SK-N-DZ (cell line): ENCODE results near the gene RFNG.
"Not testable (repeated sequence)": the region's sequence is repeated elsewhere in the genome, so short reads cannot be mapped to it uniquely, and the experiment has no call there.

ENCODE experiments used
- DNase-seq: peaks from one replicate; pipeline ENCODE4 v3.0.0-alpha.2; 2015; ENCODE audit warnings: low spot score

The RFNG gene

GRCh38 chr17:82042649-82043048 lies 9.0 kb downstream of the RFNG start:
- DNase-seq, result no peak

DNA sequence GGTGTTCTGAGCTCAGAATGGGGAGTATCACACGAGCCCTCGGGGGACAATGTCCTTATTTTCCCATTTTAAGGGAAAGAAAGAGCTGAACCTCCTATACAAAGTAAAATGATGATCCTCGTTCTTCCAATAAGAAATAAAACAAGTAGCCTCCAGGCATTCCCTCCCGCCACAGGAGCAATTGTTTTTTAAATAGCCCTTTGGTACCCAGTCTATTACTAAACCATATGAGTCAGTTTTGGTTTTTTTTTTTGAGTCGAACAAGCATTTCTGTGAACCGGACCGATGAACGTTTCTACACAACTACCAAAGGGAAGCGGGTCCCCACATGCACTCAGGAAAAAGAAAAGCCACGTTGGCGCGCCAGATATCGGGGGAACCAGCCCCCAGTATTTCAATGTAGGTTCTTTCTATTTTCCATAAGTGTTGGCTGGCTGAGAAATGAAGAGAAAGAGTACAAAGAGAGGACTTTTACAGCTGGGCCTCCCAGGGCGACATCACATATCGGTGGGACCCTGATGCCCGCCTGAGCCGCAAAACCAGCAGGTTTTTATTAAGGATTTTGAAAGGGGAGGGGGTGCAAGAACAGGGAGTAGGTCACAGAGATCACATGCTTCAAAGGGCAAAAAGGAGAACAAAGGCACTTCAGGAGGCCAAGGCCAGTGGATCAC lies 10.3 kb downstream of the RFNG start:
- no peak for DNase-seq

GRCh38 chr17:82039695-82040299 lies 11.8 kb downstream of the RFNG start:
- DNase-seq, result no peak

DNA sequence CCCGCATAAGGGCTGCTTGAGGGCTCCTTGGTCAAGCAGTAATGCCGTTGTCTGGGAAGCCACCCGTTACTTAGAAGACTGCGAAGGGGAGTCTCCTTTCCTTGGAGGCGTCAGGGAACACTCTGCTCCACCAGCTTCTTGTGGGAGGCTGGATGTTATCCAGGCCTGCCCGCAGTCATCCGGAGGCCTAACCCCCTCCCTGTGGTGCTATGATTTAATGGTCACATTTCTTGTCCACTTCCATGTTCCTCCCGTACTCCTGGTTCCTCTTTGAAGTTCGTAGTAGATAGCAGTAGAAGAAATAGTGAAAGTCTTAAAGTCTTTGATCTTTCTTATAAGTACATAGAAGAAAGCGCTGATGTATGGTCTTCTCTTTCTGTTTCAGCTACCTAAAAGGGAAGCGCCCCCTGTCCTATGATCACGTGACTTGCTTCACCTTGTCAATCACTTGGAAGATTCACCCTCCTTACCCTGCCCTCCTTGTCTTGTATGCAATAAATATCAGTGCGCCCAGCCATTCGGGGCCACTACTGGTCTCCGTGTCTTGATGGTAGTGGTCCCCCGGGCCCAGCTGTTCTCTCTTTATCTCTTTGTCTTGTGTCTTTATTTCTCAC lies 12.7 kb downstream of the RFNG start:
- not testable (repeated sequence) for DNase-seq

GRCh38 chr17:82037889-82038195 lies 13.8 kb downstream of the RFNG start:
- no peak for DNase-seq

GRCh38 chr17:82037092-82037888 lies 14.3 kb downstream of the RFNG start, which contains the start of gene DCXR:
Gene DCXR, minus strand, starts transcription at chr17:82037697. Its CDS starts 15 bp downstream, at chr17:82037682.
- DNase-seq, result peak; percentile 99

GRCh38 chr17:82036634-82037091 lies 14.9 kb downstream of the RFNG start:
- DNase-seq, result no peak

GRCh38 chr17:82035956-82036633 lies 15.5 kb downstream of the RFNG start:
- no peak for DNase-seq

DNA sequence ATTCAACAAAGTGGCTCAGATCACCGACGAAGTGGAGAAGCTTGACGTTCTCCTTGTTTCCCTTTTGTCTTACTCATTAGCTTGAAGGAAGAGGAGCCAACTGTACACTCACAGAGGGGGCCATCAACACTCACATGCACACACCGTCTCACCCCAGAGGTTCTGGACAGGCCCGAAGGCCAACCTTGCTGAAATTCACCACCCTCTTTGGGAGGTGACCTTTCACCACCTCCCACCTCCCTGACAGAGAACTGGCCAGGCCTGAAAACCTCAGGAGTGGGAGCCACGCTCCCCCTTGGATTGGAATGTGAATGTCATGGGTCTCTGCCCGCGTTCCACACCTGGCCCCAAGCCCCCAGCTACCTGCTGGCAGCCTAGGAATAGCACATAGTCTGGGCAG lies 16.1 kb downstream of the RFNG start:
- no peak for DNase-seq

GRCh38 chr17:82034371-82035011 lies 17.1 kb downstream of the RFNG start:
- DNase-seq, result no peak

GRCh38 chr17:82033359-82034085 lies 18.1 kb downstream of the RFNG start:
- DNase-seq, result no peak

GRCh38 chr17:82031885-82032627 lies 19.6 kb downstream of the RFNG start:
- no peak for DNase-seq

- DNase-seq, result no peak
Measured at GRCh38 chr17:82031303-82031884, 20.2 kb downstream of the RFNG start, which contains the start of gene RAC3. Gene RAC3, plus strand, starts transcription at chr17:82031678. Its CDS starts 84 bp downstream, at chr17:82031762.

DNA sequence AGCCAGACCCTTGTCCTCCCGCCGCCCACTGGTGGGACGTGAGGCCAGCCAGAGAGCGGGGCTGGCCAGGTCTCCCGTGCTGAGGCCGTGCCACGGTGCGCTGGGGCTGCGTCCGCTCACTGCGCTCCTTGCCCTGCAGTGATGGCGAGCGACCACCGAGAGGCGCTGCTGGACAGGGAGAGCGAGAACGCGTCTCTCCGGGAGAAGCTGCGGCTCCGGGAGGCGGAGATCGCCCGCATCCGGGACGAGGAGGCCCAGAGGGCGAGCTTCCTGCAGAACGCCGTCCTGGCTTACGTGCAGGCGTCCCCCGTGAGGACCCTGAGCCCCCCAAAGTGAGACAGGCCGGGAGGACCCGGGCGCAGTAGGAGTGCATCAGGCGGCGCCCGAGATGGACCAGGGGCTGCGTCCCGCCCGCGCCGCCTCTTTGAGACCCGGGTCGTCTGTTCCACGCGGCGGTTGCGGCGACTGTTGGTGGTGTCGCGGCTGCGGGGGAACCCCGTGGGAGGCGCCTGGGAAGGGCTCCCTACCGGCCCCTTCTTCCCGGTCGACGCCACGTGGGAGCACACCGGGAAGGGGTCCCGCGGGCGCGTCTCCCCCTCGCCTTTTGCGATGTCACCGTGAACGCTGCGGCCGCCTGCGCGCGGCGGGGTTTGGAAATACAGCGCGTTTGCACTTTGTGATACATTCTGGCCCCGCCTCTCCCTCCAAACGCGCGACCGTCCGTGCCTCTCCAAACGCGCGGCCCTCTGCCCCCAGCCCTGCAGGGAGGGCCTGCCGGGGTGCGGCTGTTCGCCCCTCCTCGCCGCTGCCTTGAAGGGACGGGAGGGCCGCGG lies 20.9 kb downstream of the RFNG start:
- DNase-seq, result peak; percentile 88

DNA sequence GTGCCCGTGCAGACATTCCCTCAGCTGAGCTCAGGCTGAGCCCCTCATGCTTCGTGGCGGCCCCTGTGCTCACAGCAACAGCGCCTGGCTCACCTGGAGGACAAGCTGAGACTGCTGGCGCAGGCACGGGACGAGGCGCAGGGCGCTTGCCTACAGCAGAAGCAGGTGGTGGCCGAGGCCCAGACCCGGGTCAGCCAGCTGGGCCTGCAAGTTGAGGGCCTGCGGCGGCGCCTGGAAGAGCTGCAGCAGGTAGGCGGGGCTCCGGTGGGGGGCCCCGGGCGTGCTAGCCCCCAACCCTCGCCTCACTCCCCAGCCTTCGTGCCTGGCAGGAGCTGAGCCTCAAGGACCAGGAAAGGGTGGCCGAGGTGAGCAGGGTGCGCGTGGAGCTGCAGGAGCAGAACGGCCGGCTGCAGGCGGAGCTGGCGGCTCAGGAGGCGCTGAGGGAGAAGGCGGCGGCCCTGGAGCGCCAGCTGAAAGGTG lies 21.6 kb downstream of the RFNG start:
- no peak for DNase-seq

DNA sequence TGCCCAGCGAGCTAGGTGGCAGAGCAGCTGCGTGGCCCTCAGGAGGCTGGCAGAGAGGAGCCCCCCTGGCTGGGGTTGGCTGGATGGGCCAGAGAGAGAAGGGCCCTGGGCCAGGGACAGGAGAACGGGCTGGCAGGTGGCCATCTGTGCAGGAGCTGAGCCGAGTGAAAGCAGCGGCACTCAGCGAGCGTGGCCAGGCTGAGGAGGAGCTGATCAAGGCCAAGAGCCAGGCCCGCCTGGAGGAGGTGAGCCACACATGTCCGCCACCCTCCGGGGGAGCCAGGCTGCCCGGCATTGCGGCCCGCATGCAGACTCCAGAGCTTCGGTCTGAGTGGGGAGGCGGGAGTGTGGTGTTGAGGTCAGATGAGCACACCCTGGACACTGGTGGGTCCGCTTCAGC lies 22.2 kb downstream of the RFNG start:
- no peak for DNase-seq

DNA sequence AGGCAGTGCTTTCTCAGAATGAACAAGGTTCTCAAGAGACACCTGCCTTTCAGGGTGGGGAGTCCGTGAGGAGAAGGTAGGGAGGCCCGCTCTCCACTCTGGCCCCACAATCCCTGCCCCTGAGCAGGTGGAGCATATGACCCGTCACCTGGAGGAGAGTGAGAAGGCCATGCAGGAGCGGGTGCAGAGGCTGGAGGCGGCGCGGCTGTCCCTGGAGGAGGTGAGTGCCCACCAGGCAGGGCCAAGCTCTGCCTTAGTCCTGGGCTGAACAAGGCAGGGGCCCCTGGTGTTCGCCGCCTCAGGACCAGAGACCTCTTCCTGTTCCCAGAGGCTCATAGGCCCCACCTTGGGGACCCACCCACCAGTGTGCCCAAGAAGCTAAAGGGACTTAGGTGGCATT lies 22.6 kb downstream of the RFNG start:
- DNase-seq, result no peak

GRCh38 chr17:82028246-82028645 lies 23.4 kb downstream of the RFNG start:
- DNase-seq, result no peak
